Tibial nerve (tissue), 4 donors: ENCODE data around the gene C1orf174.

Source experiments
- EP300 ChIP-seq, 2 donors: sonication (generic); formaldehyde crosslinking; IDR thresholded peaks; one replicate each; pipeline ENCODE4 v1.6.1; 2017; ENCODE audit warnings: antibody characterized with exemption in 2 of 2, mild to moderate bottlenecking in 1 of 2
- POLR2A ChIP-seq, 2 donors: fragments of 450-650 bp; IDR thresholded peaks; one replicate each; pipeline ENCODE4 v1.6.1; 2017; ENCODE audit warnings: antibody characterized with exemption in 2 of 2, mild to moderate bottlenecking in 2 of 2, moderate library complexity in 2 of 2
- TF ChIP-seq, protein P1 (sequence below), 5 experiments: fragments of 200-600 bp in 3 of 5; fragments of 450-650 bp in 2 of 5; sonication (generic) in 3 of 5; IDR thresholded peaks; one replicate each; pipeline ENCODE4 v1.5.1; 2016 to 2019; ENCODE audit warnings: antibody characterized with exemption in 5 of 5, mild to moderate bottlenecking in 3 of 5, moderate library complexity in 2 of 5

DNA sequence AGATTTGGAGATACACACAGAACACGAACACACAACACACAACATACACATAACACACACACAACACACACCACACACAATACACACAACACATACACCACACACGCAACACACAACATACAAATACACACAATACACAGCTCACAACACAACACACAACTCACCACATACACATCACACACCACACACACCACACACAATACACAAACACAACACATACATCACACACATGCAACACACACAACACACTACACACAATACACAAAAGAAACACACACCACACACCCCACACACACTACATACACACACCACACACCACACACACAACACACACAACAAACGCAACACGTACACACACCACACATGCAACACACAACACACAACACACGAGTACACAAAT is 29.1 kb upstream of the C1orf174 start:
- no peak for TF ChIP-seq POLR2A (IDR thresholded peaks at IDR 0.05)
- TF ChIP-seq, protein P1, sequence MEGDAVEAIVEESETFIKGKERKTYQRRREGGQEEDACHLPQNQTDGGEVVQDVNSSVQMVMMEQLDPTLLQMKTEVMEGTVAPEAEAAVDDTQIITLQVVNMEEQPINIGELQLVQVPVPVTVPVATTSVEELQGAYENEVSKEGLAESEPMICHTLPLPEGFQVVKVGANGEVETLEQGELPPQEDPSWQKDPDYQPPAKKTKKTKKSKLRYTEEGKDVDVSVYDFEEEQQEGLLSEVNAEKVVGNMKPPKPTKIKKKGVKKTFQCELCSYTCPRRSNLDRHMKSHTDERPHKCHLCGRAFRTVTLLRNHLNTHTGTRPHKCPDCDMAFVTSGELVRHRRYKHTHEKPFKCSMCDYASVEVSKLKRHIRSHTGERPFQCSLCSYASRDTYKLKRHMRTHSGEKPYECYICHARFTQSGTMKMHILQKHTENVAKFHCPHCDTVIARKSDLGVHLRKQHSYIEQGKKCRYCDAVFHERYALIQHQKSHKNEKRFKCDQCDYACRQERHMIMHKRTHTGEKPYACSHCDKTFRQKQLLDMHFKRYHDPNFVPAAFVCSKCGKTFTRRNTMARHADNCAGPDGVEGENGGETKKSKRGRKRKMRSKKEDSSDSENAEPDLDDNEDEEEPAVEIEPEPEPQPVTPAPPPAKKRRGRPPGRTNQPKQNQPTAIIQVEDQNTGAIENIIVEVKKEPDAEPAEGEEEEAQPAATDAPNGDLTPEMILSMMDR (IDR thresholded peaks at IDR 0.05) = no peak
- no peak for TF ChIP-seq EP300 (IDR thresholded peaks at IDR 0.05)
